ENCODE results near the gene CYGB.

Gene CYGB

DNA sequence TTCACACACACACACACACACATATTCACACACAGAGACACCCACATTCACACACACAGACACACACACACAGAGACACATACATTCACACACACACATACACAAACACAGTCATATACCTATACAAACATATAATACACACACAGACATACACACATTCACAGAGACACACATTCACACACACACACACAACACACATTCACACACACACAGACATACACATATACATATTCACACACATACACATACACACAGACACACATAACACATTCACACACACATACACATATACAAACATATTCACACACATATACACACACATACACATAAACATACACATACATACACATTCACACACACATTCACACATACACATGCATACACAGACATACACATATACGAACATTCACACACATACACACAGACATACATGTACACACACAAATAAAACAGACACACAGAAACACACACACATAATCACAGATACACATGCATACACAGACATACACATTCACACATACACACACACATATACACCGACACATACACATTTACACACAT lies 10.2 kb upstream of the CYGB start:
- TF ChIP-seq CREB1 (IDR thresholded peaks at IDR 0.05; ENCODE audit: low read depth): no peak
- TF ChIP-seq USF1 (IDR thresholded peaks at IDR 0.05): no peak
- TF ChIP-seq TCF12 (IDR thresholded peaks at IDR 0.05; ENCODE audit: low read depth): no peak
- TF ChIP-seq TAF1 (IDR thresholded peaks at IDR 0.05; ENCODE audit: low read depth): no peak
- TF ChIP-seq, protein P1, sequence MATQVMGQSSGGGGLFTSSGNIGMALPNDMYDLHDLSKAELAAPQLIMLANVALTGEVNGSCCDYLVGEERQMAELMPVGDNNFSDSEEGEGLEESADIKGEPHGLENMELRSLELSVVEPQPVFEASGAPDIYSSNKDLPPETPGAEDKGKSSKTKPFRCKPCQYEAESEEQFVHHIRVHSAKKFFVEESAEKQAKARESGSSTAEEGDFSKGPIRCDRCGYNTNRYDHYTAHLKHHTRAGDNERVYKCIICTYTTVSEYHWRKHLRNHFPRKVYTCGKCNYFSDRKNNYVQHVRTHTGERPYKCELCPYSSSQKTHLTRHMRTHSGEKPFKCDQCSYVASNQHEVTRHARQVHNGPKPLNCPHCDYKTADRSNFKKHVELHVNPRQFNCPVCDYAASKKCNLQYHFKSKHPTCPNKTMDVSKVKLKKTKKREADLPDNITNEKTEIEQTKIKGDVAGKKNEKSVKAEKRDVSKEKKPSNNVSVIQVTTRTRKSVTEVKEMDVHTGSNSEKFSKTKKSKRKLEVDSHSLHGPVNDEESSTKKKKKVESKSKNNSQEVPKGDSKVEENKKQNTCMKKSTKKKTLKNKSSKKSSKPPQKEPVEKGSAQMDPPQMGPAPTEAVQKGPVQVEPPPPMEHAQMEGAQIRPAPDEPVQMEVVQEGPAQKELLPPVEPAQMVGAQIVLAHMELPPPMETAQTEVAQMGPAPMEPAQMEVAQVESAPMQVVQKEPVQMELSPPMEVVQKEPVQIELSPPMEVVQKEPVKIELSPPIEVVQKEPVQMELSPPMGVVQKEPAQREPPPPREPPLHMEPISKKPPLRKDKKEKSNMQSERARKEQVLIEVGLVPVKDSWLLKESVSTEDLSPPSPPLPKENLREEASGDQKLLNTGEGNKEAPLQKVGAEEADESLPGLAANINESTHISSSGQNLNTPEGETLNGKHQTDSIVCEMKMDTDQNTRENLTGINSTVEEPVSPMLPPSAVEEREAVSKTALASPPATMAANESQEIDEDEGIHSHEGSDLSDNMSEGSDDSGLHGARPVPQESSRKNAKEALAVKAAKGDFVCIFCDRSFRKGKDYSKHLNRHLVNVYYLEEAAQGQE (IDR thresholded peaks at IDR 0.05; ENCODE audit: low read depth): no peak
- no peak for TF ChIP-seq EGR1 (IDR thresholded peaks at IDR 0.05)
- no peak for TF ChIP-seq EP300 (IDR thresholded peaks at IDR 0.05; ENCODE audit: borderline replicate concordance)
- TF ChIP-seq ZBTB7A (IDR thresholded peaks at IDR 0.05; ENCODE audit: low read depth): no peak
- no peak for TF ChIP-seq RAD21 (IDR thresholded peaks at IDR 0.05; ENCODE audit: low read depth)
- no peak for TF ChIP-seq FOXM1 (IDR thresholded peaks at IDR 0.05; ENCODE audit: borderline replicate concordance, low read depth)
- TF ChIP-seq, protein P2, sequence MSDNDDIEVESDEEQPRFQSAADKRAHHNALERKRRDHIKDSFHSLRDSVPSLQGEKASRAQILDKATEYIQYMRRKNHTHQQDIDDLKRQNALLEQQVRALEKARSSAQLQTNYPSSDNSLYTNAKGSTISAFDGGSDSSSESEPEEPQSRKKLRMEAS (IDR thresholded peaks at IDR 0.05): no peak
- no peak for TF ChIP-seq YY1 (IDR thresholded peaks at IDR 0.05; ENCODE audit: low read depth)
- no peak for TF ChIP-seq TEAD4 (IDR thresholded peaks at IDR 0.05)
- TF ChIP-seq CEBPB (IDR thresholded peaks at IDR 0.05): no peak
- no peak for TF ChIP-seq NFIC (IDR thresholded peaks at IDR 0.05)

GRCh38 chr17:76547183-76547641 lies 9.7 kb upstream of the CYGB start:
- TF ChIP-seq, protein P1 (IDR thresholded peaks at IDR 0.05; ENCODE audit: low read depth): no peak
- TF ChIP-seq USF1 (IDR thresholded peaks at IDR 0.05) (no peak), TCF12 (IDR thresholded peaks at IDR 0.05; ENCODE audit: low read depth) (no peak), RAD21 (IDR thresholded peaks at IDR 0.05; ENCODE audit: low read depth) (peak; percentile 88), NFIC (IDR thresholded peaks at IDR 0.05) (no peak), CEBPB (IDR thresholded peaks at IDR 0.05) (no peak), TEAD4 (IDR thresholded peaks at IDR 0.05) (no peak)

- TF ChIP-seq EP300 (IDR thresholded peaks at IDR 0.05; ENCODE audit: borderline replicate concordance) (peak; percentile 5; the same call in 1 of the 2 replicates), TEAD4 (IDR thresholded peaks at IDR 0.05) (no peak)
Measured at GRCh38 chr17:76546556-76547182, 9.2 kb upstream of the CYGB start.

GRCh38 chr17:76545918-76546555 lies 8.5 kb upstream of the CYGB start:
- TF ChIP-seq, protein P1 (IDR thresholded peaks at IDR 0.05; ENCODE audit: low read depth): peak; percentile 38; the same call in 1 of the 2 replicates
- no peak for TF ChIP-seq EP300 (IDR thresholded peaks at IDR 0.05; ENCODE audit: borderline replicate concordance)
- TF ChIP-seq YY1 (IDR thresholded peaks at IDR 0.05; ENCODE audit: low read depth): no peak
